Renal cortical epithelial cell (primary cell): ENCODE results near the gene PLPP2. TPM values are rescaled to one million over a fixed set of nuclear protein-coding genes. Genes with fewer than 3 reads are reported as not detected.
"Not testable (repeated sequence)": the region's sequence is repeated elsewhere in the genome, so short reads cannot be mapped to it uniquely, and the experiment has no call there.

Source experiments
- DNase-seq: peaks from one replicate; pipeline ENCODE4 v3.0.0-alpha.2; 2011; ENCODE audit warnings: low read depth
- total RNA-seq: library from RNA; depleted of rRNA; stranded (reverse); fragments of >200 nt; gene quantifications from 2 replicates; pipeline ENCODE4 v1.2.3, GENCODE V29; 2014

PLPP2 gene
- total RNA-seq, 1 donor from 2014 or later = 15.4 TPM

DNA sequence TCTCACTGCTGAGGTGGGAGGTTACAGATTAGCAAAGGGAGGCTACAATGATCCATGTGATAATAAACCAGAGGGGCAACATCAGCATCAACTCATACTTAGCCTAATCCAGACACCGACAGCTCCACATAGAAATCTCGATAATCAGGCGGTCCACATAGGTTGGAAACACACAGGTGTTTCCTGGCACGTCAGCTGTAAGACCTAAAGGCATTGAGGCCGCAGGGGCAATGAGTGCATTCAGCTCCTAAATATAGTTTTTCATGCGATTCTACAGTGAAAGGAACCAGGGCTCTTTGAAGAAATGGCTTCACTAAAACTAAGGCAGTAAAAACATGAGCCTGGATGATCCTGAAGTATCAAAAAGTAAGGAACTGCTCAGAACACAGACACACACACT is 19.3 kb downstream of the PLPP2 start:
- no peak for DNase-seq

DNA sequence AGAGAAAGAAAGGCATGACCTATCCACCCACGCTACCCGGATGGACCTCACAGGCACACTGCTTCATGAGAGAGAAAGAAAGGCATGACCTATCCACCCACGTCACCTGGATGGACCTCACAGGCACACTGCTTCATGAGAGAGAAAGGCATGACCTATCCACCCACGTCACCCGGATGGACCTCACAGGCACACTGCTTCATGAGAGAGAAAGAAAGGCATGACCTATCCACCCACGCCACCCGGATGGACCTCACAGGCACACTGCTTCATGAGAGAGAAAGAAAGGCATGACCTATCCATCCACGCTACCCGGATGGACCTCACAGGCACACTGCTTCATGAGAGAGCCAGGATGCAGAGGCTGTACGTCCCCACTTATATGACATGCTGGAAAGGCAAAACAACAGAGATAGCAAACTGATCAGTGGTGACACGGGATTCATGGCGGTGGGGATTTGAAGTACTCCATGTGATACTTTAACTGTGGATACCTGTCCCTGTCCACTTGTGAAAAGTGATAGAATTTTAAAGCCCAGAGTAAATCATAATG is 20.4 kb downstream of the PLPP2 start:
- DNase-seq = not testable (repeated sequence)

DNA sequence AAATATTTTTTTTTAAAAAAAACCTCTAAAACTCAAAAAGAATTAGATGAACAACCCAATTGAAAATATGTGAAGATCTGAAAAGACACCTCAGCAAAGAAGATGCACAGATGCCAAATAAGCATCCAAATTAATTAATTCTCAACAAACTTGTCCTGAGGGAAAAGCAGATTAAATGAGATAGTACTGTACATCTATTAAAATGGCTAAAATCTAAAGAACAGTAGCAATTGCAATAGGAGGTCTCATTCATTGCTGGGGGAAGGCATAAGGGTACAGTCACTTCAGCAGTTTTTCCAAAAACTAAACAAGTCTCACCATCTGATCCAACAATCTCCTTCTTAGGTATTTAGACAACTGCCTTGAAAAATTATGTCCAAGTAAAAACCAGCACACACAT is 22.0 kb downstream of the PLPP2 start:
- no peak for DNase-seq

DNA sequence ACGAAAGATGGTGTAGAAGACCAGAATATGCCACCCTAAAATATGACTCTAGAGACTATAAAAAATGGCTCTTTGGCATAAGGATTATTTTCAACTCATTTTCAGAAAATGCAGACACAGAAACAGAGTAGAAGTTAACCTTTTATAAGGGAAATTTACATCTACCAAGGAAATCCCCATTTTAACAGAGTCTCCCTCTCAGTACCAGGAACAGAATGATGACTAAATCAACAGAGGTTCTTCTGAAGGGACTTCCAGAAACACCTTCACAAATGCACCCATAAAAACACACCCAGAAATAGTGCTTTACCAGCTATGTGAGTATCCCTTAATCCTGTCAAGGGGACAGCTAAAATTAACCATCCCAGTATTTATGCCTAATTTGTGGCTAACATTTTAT is 29.1 kb downstream of the PLPP2 start:
- no peak for DNase-seq

- DNase-seq = not testable (repeated sequence)
These were observed 34.4 kb downstream of the PLPP2 start for GRCh38 chr19:256804-257203.

GRCh38 chr19:252421-253186 is 38.6 kb downstream of the PLPP2 start:
- not testable (repeated sequence) for DNase-seq

GRCh38 chr19:246551-246950 is 44.7 kb downstream of the PLPP2 start:
- DNase-seq = no peak

DNA sequence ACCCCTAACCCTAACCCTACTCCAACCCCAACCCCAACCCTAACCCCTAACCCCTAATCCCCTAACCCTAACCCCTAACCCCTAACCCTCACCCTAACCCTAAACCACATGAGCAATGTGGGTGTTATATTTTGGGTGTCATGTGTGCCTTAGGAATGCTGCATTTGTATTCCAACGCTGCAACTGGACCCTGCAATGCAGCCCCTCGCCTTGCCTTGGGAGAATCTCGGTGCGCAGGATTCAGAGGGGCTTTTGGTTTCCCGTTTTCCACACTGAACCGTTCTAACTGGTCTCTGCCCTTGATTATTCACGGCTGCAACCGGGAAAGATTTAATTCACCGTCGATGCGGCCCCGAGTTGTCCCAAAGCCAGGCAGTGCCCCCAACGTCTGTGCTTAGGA is 45.3 kb downstream of the PLPP2 start:
- DNase-seq = not testable (repeated sequence)

DNA sequence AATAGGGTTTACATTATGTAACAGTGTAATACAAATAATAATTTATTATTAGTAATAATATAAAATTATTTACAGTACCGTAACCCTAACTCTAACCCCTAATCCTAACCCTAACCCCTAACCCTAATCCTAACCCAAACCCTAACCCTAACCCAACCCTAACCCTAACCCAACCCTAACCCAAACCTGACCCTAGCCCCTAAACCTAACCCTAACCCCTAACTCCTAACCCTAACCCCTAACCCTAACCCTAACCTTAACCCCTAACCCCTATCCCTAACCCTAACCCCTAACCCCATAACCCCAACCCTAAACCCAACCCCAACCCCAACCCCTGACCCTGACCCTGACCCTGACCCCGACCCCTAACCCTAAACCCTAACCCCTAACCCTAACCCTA is 45.7 kb downstream of the PLPP2 start:
- DNase-seq = no peak

Other genes starting within 250 kb of the PLPP2 start
- gene OR4F17, start 184.3 kb downstream of the PLPP2 start, total RNA-seq = not detected in 2 replicates
- gene MIER2, start 53.4 kb upstream of the PLPP2 start, total RNA-seq = 14.4 and 18.1 TPM in 2 replicates
- gene C2CD4C, start 117.7 kb upstream of the PLPP2 start, total RNA-seq = 0.17 and 0.20 TPM in 2 replicates
- gene SHC2, start 169.6 kb upstream of the PLPP2 start, total RNA-seq = 1.0 and 5.1 TPM in 2 replicates
- 0.05 TPM in 1 of 2 replicates, not detected in the other for gene MADCAM1, start 205.1 kb upstream of the PLPP2 start, total RNA-seq
- gene TPGS1, start 216.1 kb upstream of the PLPP2 start, total RNA-seq = 30.3 and 75.5 TPM in 2 replicates
- 50.3 and 94.5 TPM in 2 replicates for gene CDC34, start 240.4 kb upstream of the PLPP2 start, total RNA-seq